ENCODE data around the gene INPP5A.

- TF ChIP-seq TAF1 (IDR thresholded peaks at IDR 0.05; ENCODE audit: low read depth, low read length), result no peak
- no peak for TF ChIP-seq POLR2AphosphoS5 (IDR thresholded peaks at IDR 0.05; ENCODE audit: low read depth, low read length)
- no peak for TF ChIP-seq POLR2A (IDR thresholded peaks at IDR 0.05; ENCODE audit: low read depth, low read length)
- TF ChIP-seq SPI1 (IDR thresholded peaks at IDR 0.05; ENCODE audit: low read depth, low read length), result no peak
- no peak for TF ChIP-seq POU2F2 (IDR thresholded peaks at IDR 0.05; ENCODE audit: low read depth, low read length)
These were observed 184.1 kb downstream of the INPP5A start for GRCh38 chr10:132721725-132722124.
